Nephron (organoid): ENCODE data around the gene DCTN2.
"Not testable (repeated sequence)": the region's sequence is repeated elsewhere in the genome, so short reads cannot be mapped to it uniquely, and the experiment has no call there.

Experiments used
- H3K27ac Mint-ChIP-seq, 3 experiments: 2 replicates each; pipeline ENCODE4 v1.8.0; 2020; ENCODE audit warnings: mixed read lengths in 3 of 3, mild to moderate bottlenecking in 2 of 3, moderate library complexity in 1 of 3
- H3K27me3 Mint-ChIP-seq: 2 replicates; pipeline ENCODE4 v1.8.0; 2021; ENCODE audit warnings: low read depth, mild to moderate bottlenecking, moderate library complexity, mixed read lengths
- H3K36me3 Mint-ChIP-seq: 2 replicates; pipeline ENCODE4 v1.8.0; 2020; ENCODE audit warnings: low read depth, mixed read lengths
- H3K4me1 Mint-ChIP-seq: 2 replicates; pipeline ENCODE4 v1.8.0; 2020; ENCODE audit warnings: mixed read lengths
- H3K4me3 Mint-ChIP-seq, 3 experiments: 2 replicates each; pipeline ENCODE4 v1.8.0; 2020; ENCODE audit warnings: mild to moderate bottlenecking in 3 of 3, mixed read lengths in 3 of 3, moderate library complexity in 2 of 3
- H3K9me3 Mint-ChIP-seq: 2 replicates; pipeline ENCODE4 v1.8.0; 2020; ENCODE audit warnings: mixed read lengths
- TF ChIP-seq, protein P1 (sequence below), 3 experiments: fragments of 200-600 bp; sonication (generic); IDR thresholded peaks; one replicate each; pipeline ENCODE4 v1.5.0; 2021; ENCODE audit warnings: antibody characterized with exemption in 3 of 3; ENCODE audit not compliant: unreplicated experiment in 3 of 3

The DCTN2 gene

DNA sequence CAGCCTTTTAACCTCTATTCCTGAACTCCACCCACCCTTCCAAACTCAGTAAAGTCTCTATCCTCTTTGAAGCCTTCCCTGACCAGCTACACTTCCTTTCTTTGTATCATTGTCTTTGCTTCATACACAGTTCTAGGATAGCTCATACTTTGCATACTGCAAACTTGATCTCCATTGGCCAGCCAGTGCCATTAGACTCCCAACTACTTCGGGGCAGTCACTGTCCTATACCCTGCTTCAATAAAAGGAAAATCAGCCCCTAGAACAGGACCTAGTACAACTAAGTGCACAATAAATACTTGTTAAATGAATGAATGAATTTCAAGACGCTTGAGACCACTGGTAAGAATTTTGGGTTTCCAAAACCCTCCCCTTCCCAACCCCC is 43.5 kb upstream of the DCTN2 start:
- no peaks in the 10 kb centered on the region for H3K9me3 Mint-ChIP-seq
- TF ChIP-seq, protein P1, sequence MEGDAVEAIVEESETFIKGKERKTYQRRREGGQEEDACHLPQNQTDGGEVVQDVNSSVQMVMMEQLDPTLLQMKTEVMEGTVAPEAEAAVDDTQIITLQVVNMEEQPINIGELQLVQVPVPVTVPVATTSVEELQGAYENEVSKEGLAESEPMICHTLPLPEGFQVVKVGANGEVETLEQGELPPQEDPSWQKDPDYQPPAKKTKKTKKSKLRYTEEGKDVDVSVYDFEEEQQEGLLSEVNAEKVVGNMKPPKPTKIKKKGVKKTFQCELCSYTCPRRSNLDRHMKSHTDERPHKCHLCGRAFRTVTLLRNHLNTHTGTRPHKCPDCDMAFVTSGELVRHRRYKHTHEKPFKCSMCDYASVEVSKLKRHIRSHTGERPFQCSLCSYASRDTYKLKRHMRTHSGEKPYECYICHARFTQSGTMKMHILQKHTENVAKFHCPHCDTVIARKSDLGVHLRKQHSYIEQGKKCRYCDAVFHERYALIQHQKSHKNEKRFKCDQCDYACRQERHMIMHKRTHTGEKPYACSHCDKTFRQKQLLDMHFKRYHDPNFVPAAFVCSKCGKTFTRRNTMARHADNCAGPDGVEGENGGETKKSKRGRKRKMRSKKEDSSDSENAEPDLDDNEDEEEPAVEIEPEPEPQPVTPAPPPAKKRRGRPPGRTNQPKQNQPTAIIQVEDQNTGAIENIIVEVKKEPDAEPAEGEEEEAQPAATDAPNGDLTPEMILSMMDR (IDR thresholded peaks at IDR 0.05; ENCODE audit: unreplicated experiment in 3 of 3): no peak
- H3K4me1 Mint-ChIP-seq: peaks cover 17% of the 10 kb centered on the region
- peak overlapping the region; percentile 16 to 50 (median 17) for H3K27ac Mint-ChIP-seq
- H3K27me3 Mint-ChIP-seq: peaks cover 24% of the 10 kb centered on the region
- H3K36me3 Mint-ChIP-seq: peaks cover 3% of the 10 kb centered on the region
- peak overlapping the region; percentile 91 to 97 (median 95) for H3K4me3 Mint-ChIP-seq

DNA sequence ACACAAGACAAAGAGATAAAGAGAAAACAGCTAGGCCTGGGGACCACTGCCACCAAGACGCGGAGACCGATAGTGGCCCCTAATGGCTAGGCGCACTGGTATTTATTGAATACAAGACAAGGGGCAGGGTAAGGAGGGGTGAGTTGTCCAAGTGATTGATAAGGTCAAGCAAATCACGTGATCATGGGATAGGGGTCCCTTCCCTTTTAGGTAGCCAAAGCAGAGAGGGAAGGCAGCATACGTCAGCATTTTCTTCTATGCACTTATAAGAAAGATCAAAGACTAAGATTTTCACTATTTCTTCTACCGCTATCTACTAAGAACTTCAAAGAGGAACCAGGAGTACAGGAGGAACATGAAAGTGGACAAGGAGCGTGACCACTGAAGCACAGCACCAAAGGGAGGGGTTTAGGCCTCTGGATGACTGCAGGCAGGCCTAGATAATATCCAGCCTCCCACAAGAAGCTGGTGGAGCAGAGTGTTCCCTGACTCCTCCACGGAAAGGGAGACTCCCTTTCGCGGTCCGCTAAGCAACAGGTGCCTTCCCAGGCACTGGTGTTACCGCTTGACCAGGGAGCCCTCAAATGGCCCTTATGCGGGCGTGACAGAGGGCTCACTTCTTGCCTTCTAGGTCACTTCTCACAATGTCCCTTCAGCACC is 42.1 kb upstream of the DCTN2 start:
- not testable (repeated sequence) for H3K9me3 Mint-ChIP-seq, H3K27ac Mint-ChIP-seq, H3K36me3 Mint-ChIP-seq
- H3K4me1 Mint-ChIP-seq: peaks cover 17% of the 10 kb centered on the region
- H3K27me3 Mint-ChIP-seq: peaks cover 24% of the 10 kb centered on the region
- peak overlapping the region in 2 of 3 experiments; percentile 18 to 37 for H3K4me3 Mint-ChIP-seq

DNA sequence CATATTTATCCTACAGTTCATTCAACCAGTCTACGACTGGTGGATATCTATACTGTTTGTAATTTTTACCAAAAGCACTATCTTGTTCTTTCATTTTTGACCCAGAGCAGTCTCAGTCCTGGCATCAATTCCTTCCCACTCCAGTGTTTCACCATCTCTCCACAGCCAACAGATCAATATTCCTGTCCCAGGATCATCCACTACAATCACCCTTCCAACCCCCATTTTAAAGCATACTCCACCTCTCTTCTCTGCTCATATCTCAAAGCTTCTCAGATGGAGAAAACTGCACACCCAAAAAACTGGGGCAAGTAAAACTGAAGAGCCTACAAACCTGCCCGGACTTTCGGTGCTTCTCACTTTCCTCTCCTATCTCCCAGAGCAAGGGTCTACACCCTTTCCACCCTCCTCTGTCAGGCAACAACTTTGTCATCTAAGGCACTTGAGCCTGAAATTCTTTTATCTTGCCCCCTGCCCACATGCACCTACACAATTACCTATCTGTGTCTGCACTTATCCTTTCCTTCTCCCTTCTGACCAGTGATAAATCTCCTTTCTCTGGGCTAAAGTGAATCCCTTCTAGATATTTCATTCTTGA is 39.9 kb upstream of the DCTN2 start:
- H3K4me1 Mint-ChIP-seq: peaks cover 11% of the 10 kb centered on the region
- H3K9me3 Mint-ChIP-seq: no peaks in the 10 kb centered on the region
- H3K27ac Mint-ChIP-seq: no peak overlapping the region
- H3K36me3 Mint-ChIP-seq: no peaks in the 10 kb centered on the region
- TF ChIP-seq, protein P1 (IDR thresholded peaks at IDR 0.05; ENCODE audit: unreplicated experiment in 3 of 3): no peak
- no peak overlapping the region for H3K4me3 Mint-ChIP-seq
- H3K27me3 Mint-ChIP-seq: peaks cover 18% of the 10 kb centered on the region

DNA sequence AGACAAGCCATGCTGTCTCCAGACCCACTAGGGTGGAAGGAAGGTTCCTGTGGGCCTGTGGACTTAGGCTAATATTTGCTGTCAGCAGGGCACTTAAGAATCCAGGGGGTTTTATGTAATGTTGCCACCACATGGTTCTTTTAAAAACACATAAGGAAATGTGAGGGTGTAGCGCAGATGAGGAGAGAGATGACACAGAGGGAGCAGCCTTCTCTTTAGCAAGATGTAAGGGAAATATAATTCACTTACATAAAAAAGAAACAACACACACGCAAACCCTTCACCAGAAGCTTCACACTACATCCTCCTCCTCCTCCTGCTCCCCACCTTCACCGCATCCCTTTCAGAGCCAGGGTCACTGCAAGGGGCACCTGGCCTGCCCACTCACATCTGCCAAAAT is 39.1 kb upstream of the DCTN2 start:
- TF ChIP-seq, protein P1 (IDR thresholded peaks at IDR 0.05; ENCODE audit: unreplicated experiment in 3 of 3): no peak
- H3K27me3 Mint-ChIP-seq: peaks cover 13% of the 10 kb centered on the region
- H3K9me3 Mint-ChIP-seq: no peaks in the 10 kb centered on the region
- H3K27ac Mint-ChIP-seq: no peak overlapping the region
- H3K36me3 Mint-ChIP-seq: no peaks in the 10 kb centered on the region
- no peak overlapping the region for H3K4me3 Mint-ChIP-seq
- peaks cover 5% of the 10 kb centered on the region for H3K4me1 Mint-ChIP-seq

DNA sequence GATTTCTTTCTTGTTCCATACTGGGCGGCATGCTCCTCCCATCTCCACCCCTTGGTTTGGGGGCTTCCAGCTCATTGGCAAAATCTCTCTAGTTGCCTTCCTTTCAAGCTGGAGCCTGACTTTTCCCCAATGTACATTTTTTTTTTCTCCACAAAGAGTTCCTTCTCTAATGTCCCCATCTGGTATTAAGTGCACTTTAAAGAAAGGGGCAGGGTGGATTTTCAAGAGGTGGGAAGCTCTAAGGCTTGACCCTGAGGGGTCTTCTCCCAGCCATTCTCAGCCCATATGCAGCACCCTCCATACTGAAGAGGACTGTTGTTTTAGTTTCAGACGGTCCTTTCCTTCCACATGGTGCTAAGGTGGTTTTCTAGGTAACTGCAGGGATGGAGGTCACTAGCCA is 38.2 kb upstream of the DCTN2 start:
- Mint-ChIP-seq H3K4me1 (no peaks in the 10 kb centered on the region), H3K9me3 (no peaks in the 10 kb centered on the region), H3K27me3 (peaks cover 12% of the 10 kb centered on the region), H3K36me3 (no peaks in the 10 kb centered on the region), H3K4me3 (no peak overlapping the region), H3K27ac (no peak overlapping the region)
- TF ChIP-seq, protein P1 (IDR thresholded peaks at IDR 0.05; ENCODE audit: unreplicated experiment in 3 of 3): no peak

DNA sequence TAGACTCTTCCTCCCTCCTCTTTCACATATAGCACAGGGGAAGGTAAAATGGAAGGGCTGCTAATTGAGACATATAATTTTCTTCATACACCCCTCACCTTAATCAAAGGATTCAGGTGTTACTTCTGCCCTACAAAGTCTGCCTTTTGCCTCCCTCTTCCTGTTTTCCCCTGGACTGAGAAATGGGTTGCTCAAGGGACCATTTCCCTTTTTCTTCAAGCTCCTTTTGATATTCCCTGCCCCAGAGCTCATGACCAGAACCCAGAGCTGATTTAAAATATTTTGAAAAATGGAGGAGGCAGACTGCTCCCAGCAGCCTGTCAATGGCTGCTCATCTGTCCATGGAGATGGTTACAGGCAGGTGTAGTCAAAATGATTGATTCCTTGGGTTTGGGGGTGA is 37.7 kb upstream of the DCTN2 start:
- Mint-ChIP-seq H3K4me3 (no peak overlapping the region), H3K36me3 (no peaks in the 10 kb centered on the region), H3K27me3 (peaks cover 15% of the 10 kb centered on the region), H3K9me3 (no peaks in the 10 kb centered on the region), H3K27ac (no peak overlapping the region), H3K4me1 (no peaks in the 10 kb centered on the region)
- TF ChIP-seq, protein P1 (IDR thresholded peaks at IDR 0.05; ENCODE audit: unreplicated experiment in 3 of 3): no peak
